Tibial artery (tissue), 4 donors: ENCODE measurements around the gene GNS.

ENCODE experiments used
- DNase-seq, 2 donors: peaks; one replicate each; pipeline ENCODE4 v3.0.0-alpha.2; 2019
- H3K27ac ChIP-seq, 2 donors: fragments of 200-600 bp; sonication (generic) in 1 of 2; 1 replicate in 1 of 2; 2 replicates in 1 of 2; pipeline ENCODE4 v1.5.1; 2018 to 2019; ENCODE audit warnings: mild to moderate bottlenecking in 1 of 2
- H3K27me3 ChIP-seq, 2 donors: fragments of 200-600 bp; sonication (generic) in 1 of 2; one replicate each; pipeline versions ENCODE4 v1.5.1 to v1.6.0; 2016 to 2019
- H3K36me3 ChIP-seq, 3 donors: fragments of 200-600 bp; sonication (generic) in 2 of 3; one replicate each; pipeline ENCODE4 v1.5.1; 2016 to 2019; ENCODE audit warnings: mild to moderate bottlenecking in 2 of 3
- H3K4me1 ChIP-seq, 4 donors: fragments of 200-600 bp; sonication (generic) in 2 of 4; 1 replicate in 3 of 4; 2 replicates in 1 of 4; pipeline ENCODE4 v1.5.1; 2016 to 2019
- H3K4me3 ChIP-seq, 2 donors: fragments of 200-600 bp; sonication (generic) in 1 of 2; 1 replicate in 1 of 2; 2 replicates in 1 of 2; pipeline ENCODE4 v1.5.1; 2018 to 2019; ENCODE audit warnings: mild to moderate bottlenecking in 2 of 2
- H3K9me3 ChIP-seq, 3 donors: fragments of 200-600 bp; sonication (generic) in 1 of 3; one replicate each; pipeline ENCODE4 v1.5.1; 2016 to 2019
- intact Hi-C: fragments of 100-400 bp; cut with DNase I; formaldehyde crosslinking; loops from one replicate; pipeline ENCODE4 v1.15.0; 2023; ENCODE audit warnings: low total_unique reads
- TF ChIP-seq, protein P1 (sequence below), 2 experiments: fragments of 200-600 bp in 1 of 2; fragments of 450-650 bp in 1 of 2; IDR thresholded peaks; one replicate each; pipeline ENCODE4 v1.5.1; 2017 to 2019; ENCODE audit warnings: antibody characterized with exemption in 2 of 2, mild to moderate bottlenecking in 1 of 2, moderate library complexity in 1 of 2

The GNS gene

DNA sequence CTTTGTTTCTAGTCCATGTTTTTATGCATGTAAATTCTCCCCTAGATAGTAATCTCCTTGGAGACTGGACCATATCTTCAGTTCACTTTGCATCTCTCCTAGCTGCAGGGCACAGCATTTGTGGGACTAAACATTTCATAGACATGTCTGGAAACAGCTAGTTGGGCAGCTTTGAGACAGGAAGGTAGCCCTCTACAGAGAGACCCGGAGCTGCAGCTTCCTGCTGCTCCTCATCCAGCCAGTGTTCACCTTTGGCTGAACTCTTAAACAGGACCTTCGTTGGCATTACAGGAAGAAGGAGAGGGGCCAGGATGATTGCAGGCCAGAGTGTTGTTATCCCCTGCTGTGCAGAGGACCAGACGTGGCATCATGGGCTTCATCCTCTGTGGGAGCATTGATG lies 52.9 kb downstream of the GNS start:
- Histone ChIP-seq H3K4me3 (no peak overlapping the region), H3K36me3 (peaks cover 0 to 7% (median 5%) of the 10 kb centered on the region in 3 donors), H3K27ac (no peak overlapping the region), H3K9me3 (no peaks in the 10 kb centered on the region), H3K4me1 (peaks cover 0 to 7% (median 0%) of the 10 kb centered on the region in 4 donors), H3K27me3 (no peaks in the 10 kb centered on the region)
- TF ChIP-seq, protein P1, sequence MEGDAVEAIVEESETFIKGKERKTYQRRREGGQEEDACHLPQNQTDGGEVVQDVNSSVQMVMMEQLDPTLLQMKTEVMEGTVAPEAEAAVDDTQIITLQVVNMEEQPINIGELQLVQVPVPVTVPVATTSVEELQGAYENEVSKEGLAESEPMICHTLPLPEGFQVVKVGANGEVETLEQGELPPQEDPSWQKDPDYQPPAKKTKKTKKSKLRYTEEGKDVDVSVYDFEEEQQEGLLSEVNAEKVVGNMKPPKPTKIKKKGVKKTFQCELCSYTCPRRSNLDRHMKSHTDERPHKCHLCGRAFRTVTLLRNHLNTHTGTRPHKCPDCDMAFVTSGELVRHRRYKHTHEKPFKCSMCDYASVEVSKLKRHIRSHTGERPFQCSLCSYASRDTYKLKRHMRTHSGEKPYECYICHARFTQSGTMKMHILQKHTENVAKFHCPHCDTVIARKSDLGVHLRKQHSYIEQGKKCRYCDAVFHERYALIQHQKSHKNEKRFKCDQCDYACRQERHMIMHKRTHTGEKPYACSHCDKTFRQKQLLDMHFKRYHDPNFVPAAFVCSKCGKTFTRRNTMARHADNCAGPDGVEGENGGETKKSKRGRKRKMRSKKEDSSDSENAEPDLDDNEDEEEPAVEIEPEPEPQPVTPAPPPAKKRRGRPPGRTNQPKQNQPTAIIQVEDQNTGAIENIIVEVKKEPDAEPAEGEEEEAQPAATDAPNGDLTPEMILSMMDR (IDR thresholded peaks at IDR 0.05) = no peak
- no peak for DNase-seq
- intact Hi-C loops = no loop called here

DNA sequence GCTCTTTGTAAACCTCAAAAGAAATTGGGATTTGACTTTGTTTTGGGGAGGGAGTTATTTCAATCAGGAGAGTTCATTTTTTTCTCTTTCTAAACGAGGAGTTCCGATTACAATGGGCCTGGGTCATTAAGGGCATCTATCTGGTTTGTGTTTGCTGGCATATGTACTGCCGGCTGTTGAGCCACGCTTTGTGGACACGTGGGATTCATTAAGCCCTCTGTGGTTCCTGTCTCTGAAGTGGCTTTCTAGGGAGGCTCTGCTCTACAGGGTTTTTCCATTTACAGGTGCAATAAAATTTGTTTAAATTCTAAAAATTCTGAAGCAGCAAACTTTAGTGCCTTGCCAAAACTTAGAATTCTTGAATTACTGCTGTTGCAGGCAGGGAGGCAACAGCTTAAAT lies 57.9 kb downstream of the GNS start:
- H3K4me1 ChIP-seq = peaks cover 0 to 32% (median 8%) of the 10 kb centered on the region in 4 donors
- peak in 1 of 2 donors; percentile 32 for DNase-seq
- H3K9me3 ChIP-seq = no peaks in the 10 kb centered on the region
- peaks cover 0 to 21% (median 18%) of the 10 kb centered on the region in 3 donors for H3K36me3 ChIP-seq
- no peak overlapping the region for H3K4me3 ChIP-seq
- H3K27me3 ChIP-seq = no peaks in the 10 kb centered on the region
- intact Hi-C loops = no loop called here
- H3K27ac ChIP-seq = peak overlapping the region; percentile 15 to 23
- TF ChIP-seq, protein P1 (IDR thresholded peaks at IDR 0.05) = no peak

DNA sequence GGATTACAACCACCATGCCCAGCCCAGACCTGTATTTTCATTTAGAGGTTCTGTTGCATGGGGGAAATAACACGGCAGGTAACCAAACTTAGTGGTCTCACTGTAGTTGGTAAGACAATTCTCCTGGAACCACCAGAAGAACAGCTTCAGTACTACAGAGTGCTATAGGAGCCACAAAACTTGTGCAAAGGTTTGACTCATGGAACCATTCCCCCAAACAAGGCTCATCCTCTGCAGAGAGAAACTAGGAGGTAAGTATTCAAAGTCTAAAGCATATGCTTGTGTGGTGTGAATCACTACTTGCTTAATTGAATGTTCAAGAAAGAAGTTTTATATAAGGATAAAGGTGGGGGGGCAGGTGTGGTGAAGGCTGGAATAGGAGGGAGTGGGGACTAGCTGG lies 58.7 kb downstream of the GNS start:
- Histone ChIP-seq H3K9me3 (no peaks in the 10 kb centered on the region), H3K27me3 (no peaks in the 10 kb centered on the region), H3K4me3 (no peak overlapping the region), H3K27ac (peak overlapping the region in 1 of 2 donors; percentile 23), H3K4me1 (peaks cover 0 to 40% (median 12%) of the 10 kb centered on the region in 4 donors), H3K36me3 (peaks cover 0 to 21% (median 18%) of the 10 kb centered on the region in 3 donors)
- TF ChIP-seq, protein P1 (IDR thresholded peaks at IDR 0.05) = no peak
- no peak for DNase-seq
- intact Hi-C loops = no loop called here

DNA sequence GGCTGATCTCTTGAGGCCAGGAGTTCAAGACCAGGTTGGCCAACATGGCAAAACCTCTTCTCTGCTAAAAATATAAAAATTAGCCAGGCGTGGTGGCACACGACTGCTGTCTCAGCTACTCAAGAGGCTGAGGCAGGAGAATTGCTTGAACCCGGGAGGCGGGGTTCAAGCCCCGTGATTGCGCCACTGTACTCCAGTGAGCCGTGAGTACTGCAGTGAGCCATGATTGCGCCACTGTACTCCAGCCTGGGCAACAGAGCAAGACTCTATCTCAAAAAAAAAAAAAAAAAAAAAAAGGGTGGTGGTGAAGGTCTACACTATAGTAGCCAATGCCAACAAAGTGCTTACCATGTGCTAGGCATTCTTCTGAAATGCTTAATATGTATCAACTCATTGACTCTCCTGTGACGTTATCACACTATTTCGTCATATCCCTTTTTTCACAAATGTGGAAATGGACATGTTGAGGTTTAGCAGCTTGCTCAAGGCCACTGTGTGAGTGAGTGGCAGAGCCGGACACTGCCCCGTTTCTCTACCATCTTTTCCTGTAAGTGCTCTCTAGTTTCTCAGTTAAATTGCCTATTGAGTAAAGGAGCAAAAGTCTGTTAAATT lies 59.6 kb downstream of the GNS start:
- H3K4me3 ChIP-seq = no peak overlapping the region
- no peak overlapping the region for H3K27ac ChIP-seq
- H3K9me3 ChIP-seq = no peaks in the 10 kb centered on the region
- TF ChIP-seq, protein P1 (IDR thresholded peaks at IDR 0.05) = no peak
- intact Hi-C loops = loop anchor here (5.0 kb wide), 1 partner anchor 87 kb away; the partner anchor contains the start of gene RASSF3
- DNase-seq = peak in 1 of 2 donors; percentile 62
- H3K36me3 ChIP-seq = peaks cover 0 to 26% (median 23%) of the 10 kb centered on the region in 3 donors
- H3K4me1 ChIP-seq = peaks cover 0 to 49% (median 15%) of the 10 kb centered on the region in 4 donors
- H3K27me3 ChIP-seq = no peaks in the 10 kb centered on the region

DNA sequence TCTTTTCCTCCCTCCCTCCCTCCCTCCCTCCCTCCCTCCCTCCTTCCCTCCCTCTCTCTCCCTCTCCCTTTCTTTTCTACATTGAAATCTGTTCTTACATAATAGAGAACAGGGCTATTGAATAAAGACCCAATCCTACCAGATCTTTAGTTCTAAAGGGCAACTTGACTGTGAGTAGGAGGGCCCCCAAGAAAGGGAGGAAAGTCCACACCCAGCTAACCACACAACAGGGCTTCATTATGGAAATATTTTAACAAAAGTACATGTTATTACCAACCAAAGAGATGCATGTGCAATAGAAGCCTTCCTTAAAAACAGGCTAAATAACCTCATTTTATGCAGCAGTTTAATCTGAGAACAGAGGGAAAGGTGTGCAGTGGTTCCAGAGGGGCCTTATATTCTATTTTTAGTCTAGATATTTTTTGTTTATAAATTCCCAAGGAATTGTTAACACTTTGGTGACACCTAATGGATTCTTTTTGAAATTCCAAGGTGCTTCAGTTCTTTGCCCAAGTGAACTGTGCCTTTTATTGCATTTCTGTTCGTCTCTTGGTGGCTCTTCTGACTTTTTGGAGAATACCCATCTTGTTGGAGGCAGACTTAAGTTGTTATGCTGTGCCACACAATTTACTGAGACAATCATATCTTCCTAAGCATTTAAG lies 63.0 kb downstream of the GNS start:
- no peak for DNase-seq
- Histone ChIP-seq H3K4me1 (peaks cover 0 to 75% (median 17%) of the 10 kb centered on the region in 4 donors), H3K27ac (peak overlapping the region; percentile 43 to 88), H3K9me3 (no peaks in the 10 kb centered on the region), H3K4me3 (no peak overlapping the region), H3K36me3 (peaks cover 0 to 41% (median 21%) of the 10 kb centered on the region in 3 donors), H3K27me3 (no peaks in the 10 kb centered on the region)
- TF ChIP-seq, protein P1 (IDR thresholded peaks at IDR 0.05) = peak; percentile 31 to 47
- intact Hi-C loops = loop anchor here (5.0 kb wide), 1 partner anchor 84 kb away; the partner anchor contains the start of gene RASSF3
